H1 (cell line): ENCODE results near the gene ADH1B. TPM values are rescaled to one million over a fixed set of nuclear protein-coding genes. Genes with fewer than 3 reads are reported as not detected.

ENCODE experiments used
- CTCF ChIA-PET: fragments of 300-600 bp; sonication (Branson Sonifier 250); formaldehyde crosslinking; loops from one replicate; lab custom pipeline; 2021; ENCODE audit not compliant: partially characterized antibody; lab: Charles Lee
- POLR2A ChIA-PET: fragments of 300-600 bp; sonication (Branson Sonifier 250); formaldehyde crosslinking; loops from one replicate; lab custom pipeline; 2021; ENCODE audit warnings: inconsistent platforms; ENCODE audit not compliant: partially characterized antibody; lab: Charles Lee
- DNase-seq, 2 experiments: peaks; one replicate each; pipeline versions ENCODE4 v3.0.0 to v3.0.0-alpha.2; 2010 to 2022; ENCODE audit warnings: low spot score in 2 of 2, low read depth in 1 of 2, mixed read lengths in 1 of 2
- FAIRE-seq: peaks from 2 replicates; lab custom pipeline; 2011; peaks lifted over from hg19 to GRCh38; lab: Jason Lieb, UNC
- H2AFZ ChIP-seq: 2 replicates; pipeline ENCODE4 v1.8.1; 2012; ENCODE audit warnings: low read length, inconsistent platforms
- H2AK5ac ChIP-seq: 2 replicates; pipeline ENCODE4 v1.6.1; 2013; ENCODE audit warnings: low read depth, low read length
- H2BK120ac ChIP-seq: replicated peaks from 2 replicates; pipeline ENCODE3; 2013; ENCODE audit warnings: low read depth, low read length, inconsistent platforms
- H2BK12ac ChIP-seq: 2 replicates; pipeline ENCODE4 v1.6.1; 2013; ENCODE audit warnings: low read depth, low read length
- H2BK15ac ChIP-seq: 2 replicates; pipeline ENCODE4 v1.6.1; 2013; ENCODE audit warnings: low read length
- H2BK20ac ChIP-seq: 2 replicates; pipeline ENCODE4 v1.6.1; 2013; ENCODE audit warnings: low read length
- H2BK5ac ChIP-seq: 2 replicates; pipeline ENCODE4 v1.6.1; 2013; ENCODE audit warnings: low read depth, low read length
- H3K14ac ChIP-seq: 2 replicates; pipeline ENCODE4 v1.6.1; 2013; ENCODE audit warnings: inconsistent platforms; ENCODE audit not compliant: insufficient read length
- H3K18ac ChIP-seq: 2 replicates; pipeline ENCODE4 v1.6.1; 2013; ENCODE audit warnings: low read length; ENCODE audit errors: extremely low read depth
- H3K23ac ChIP-seq: 2 replicates; pipeline ENCODE4 v1.6.1; 2013; ENCODE audit warnings: inconsistent platforms; ENCODE audit not compliant: insufficient read length
- H3K23me2 ChIP-seq: 2 replicates; pipeline ENCODE4 v1.6.1; 2013; ENCODE audit warnings: low read depth, low read length
- H3K27ac ChIP-seq: 2 replicates; pipeline ENCODE4 v1.6.1; 2011; ENCODE audit warnings: low read depth, low read length, inconsistent platforms
- H3K27me3 ChIP-seq, 4 experiments: replicated peaks in 1 of 4; 1 replicate in 1 of 4; 2 replicates in 3 of 4; pipeline versions ENCODE4 v1.6.1 to v1.8.1; 2011 to 2013; ENCODE audit warnings: low read length in 3 of 4, mild to moderate bottlenecking in 3 of 4, inconsistent platforms in 2 of 4, mixed read lengths in 2 of 4, moderate library complexity in 1 of 4; ENCODE audit not compliant: control insufficient read depth in 3 of 4, insufficient read depth in 3 of 4; ENCODE audit errors: extremely low read depth in 1 of 4
- H3K36me3 ChIP-seq, 4 experiments: 2 replicates each; pipeline versions ENCODE4 v1.6.1 to v1.8.1; 2011 to 2013; ENCODE audit warnings: mild to moderate bottlenecking in 4 of 4, low read length in 3 of 4, moderate library complexity in 2 of 4, control low read depth in 1 of 4, inconsistent platforms in 1 of 4; ENCODE audit not compliant: insufficient read depth in 4 of 4, control insufficient read depth in 2 of 4
- H3K4ac ChIP-seq: replicated peaks from 2 replicates; pipeline ENCODE3; 2013; ENCODE audit warnings: low read length, low read depth, mixed read lengths, inconsistent platforms; ENCODE audit not compliant: insufficient read length
- H3K4me1 ChIP-seq, 4 experiments: replicated peaks in 1 of 4; 1 replicate in 1 of 4; 2 replicates in 3 of 4; pipeline versions ENCODE4 v1.6.1 to v1.8.1; 2011 to 2013; ENCODE audit warnings: low read length in 3 of 4, inconsistent platforms in 2 of 4, mixed read lengths in 1 of 4; ENCODE audit not compliant: insufficient read depth in 4 of 4, control insufficient read depth in 3 of 4
- H3K4me2 ChIP-seq, 2 experiments: 2 replicates each; pipeline versions ENCODE4 v1.6.1 to v1.8.1; 2011 to 2013; ENCODE audit warnings: low read depth in 2 of 2, low read length in 2 of 2, control low read depth in 1 of 2, inconsistent platforms in 1 of 2, mild to moderate bottlenecking in 1 of 2; ENCODE audit not compliant: insufficient read depth in 1 of 2
- H3K4me3 ChIP-seq, 4 experiments: fragments of 200-600, 300-600 bp in 1 of 4; sonication (generic), shearing (Covaris generic), sonication (Bioruptor Twin) in 1 of 4; 2 replicates each; pipeline versions ENCODE4 v1.5.1 to v1.8.1; 2011 to 2016; ENCODE audit warnings: low read length in 4 of 4, low read depth in 3 of 4, control low read depth in 2 of 4, inconsistent platforms in 2 of 4, mild to moderate bottlenecking in 2 of 4, mixed read lengths in 1 of 4, moderate library complexity in 1 of 4; ENCODE audit not compliant: insufficient read depth in 2 of 4; ENCODE audit errors: extremely low read depth in 1 of 4
- H3K56ac ChIP-seq: replicated peaks from 2 replicates; pipeline ENCODE3; 2013; ENCODE audit warnings: low read depth, mild to moderate bottlenecking, mixed read lengths, low read length, inconsistent platforms; ENCODE audit not compliant: insufficient read length
- H3K79me1 ChIP-seq: 2 replicates; pipeline ENCODE4 v1.6.1; 2013; ENCODE audit warnings: low read depth, low read length, control low read depth
- H3K79me2 ChIP-seq, 2 experiments: 2 replicates each; pipeline versions ENCODE4 v1.6.1 to v1.8.1; 2012 to 2013; ENCODE audit warnings: low read length in 2 of 2, mild to moderate bottlenecking in 2 of 2, inconsistent platforms in 1 of 2; ENCODE audit not compliant: insufficient read depth in 2 of 2, control insufficient read depth in 1 of 2
- H3K9ac ChIP-seq, 4 experiments: replicated peaks in 1 of 4; 1 replicate in 1 of 4; 2 replicates in 3 of 4; pipeline versions ENCODE4 v1.6.1 to v1.8.1; 2011 to 2013; ENCODE audit warnings: low read depth in 3 of 4, low read length in 3 of 4, control low read depth in 2 of 4, mild to moderate bottlenecking in 2 of 4, moderate library complexity in 2 of 4, inconsistent platforms in 1 of 4; ENCODE audit errors: extremely low read depth in 1 of 4
- H3K9me3 ChIP-seq, 2 experiments: 2 replicates each; pipeline versions ENCODE4 v1.6.1 to v1.8.1; 2012 to 2013; ENCODE audit warnings: mild to moderate bottlenecking in 2 of 2, moderate library complexity in 2 of 2, control low read depth in 1 of 2, inconsistent platforms in 1 of 2, low read depth in 1 of 2, low read length in 1 of 2, mixed read lengths in 1 of 2; ENCODE audit not compliant: insufficient read depth in 2 of 2
- H4K20me1 ChIP-seq, 2 experiments: replicated peaks in 1 of 2; 2 replicates each; pipeline versions ENCODE3 to v1.8.1; 2011 to 2013; ENCODE audit warnings: inconsistent platforms in 2 of 2, low read length in 2 of 2, mild to moderate bottlenecking in 1 of 2; ENCODE audit not compliant: insufficient read depth in 2 of 2, control insufficient read depth in 1 of 2
- H4K5ac ChIP-seq: 2 replicates; pipeline ENCODE4 v1.6.1; 2013; ENCODE audit warnings: low read length, low read depth, mixed read lengths, inconsistent platforms; ENCODE audit not compliant: insufficient read length
- H4K8ac ChIP-seq: 2 replicates; pipeline ENCODE4 v1.8.0; 2013; ENCODE audit warnings: mild to moderate bottlenecking, moderate library complexity, low read length, inconsistent platforms; ENCODE audit not compliant: insufficient read depth; ENCODE audit errors: extremely low read depth
- H4K91ac ChIP-seq: replicated peaks from 2 replicates; pipeline ENCODE3; 2013; ENCODE audit warnings: low read length, mixed read lengths, inconsistent platforms; ENCODE audit not compliant: insufficient read length
- WGBS, 2 experiments: shearing (Covaris generic) in 1 of 2; methylation state at CpG; one replicate each; pipeline versions ENCODE4 v1.1.6 to v1.1.7; 2013 to 2015; ENCODE audit warnings: low lambda C conversion rate in 2 of 2, mixed read lengths in 2 of 2, inconsistent platforms in 1 of 2, low coverage in 1 of 2, missing lambda C conversion rate in 1 of 2; ENCODE audit not compliant: insufficient replicate concordance in 2 of 2, insufficient coverage in 1 of 2, insufficient read length in 1 of 2; ENCODE audit errors: extremely low coverage in 1 of 2, missing lambda C conversion rate in 1 of 2; 5-methylcytosine and 5-hydroxymethylcytosine counted together
- polyA plus RNA-seq, 7 experiments: library from polyadenylated mRNA; depleted of rRNA in 3 of 7; stranded (reverse) in 5 of 7; unstranded in 2 of 7; fragments of >200 nt in 5 of 7; fragments of 200-250 nt in 2 of 7; gene quantifications; 1 replicate in 5 of 7; 2 replicates in 1 of 7; 4 replicates in 1 of 7; pipeline versions ENCODE4 v1.2.1 to v1.2.3, GENCODE V29; 2011 to 2013; ENCODE audit warnings: missing spikeins in 2 of 7, mixed read lengths in 2 of 7
- total RNA-seq: library from RNA; stranded (reverse); fragmentation: NEBNext Ultra II Directional; extraction: Animal tissue kit (Norgen Biotek cat#: 25700); gene quantifications from 2 replicates; pipeline ENCODE4 v1.2.1, GENCODE V29; 2021
- TF ChIP-seq, protein P1 (sequence below): fragments of 300-600 bp; sonication (generic); IDR thresholded peaks from 2 replicates; pipeline ENCODE4 v1.7.1; 2012; ENCODE audit warnings: low read length, moderate library complexity, mild to moderate bottlenecking, inconsistent platforms; ENCODE audit not compliant: insufficient replicate concordance

Gene ADH1B
- total and polyA plus RNA-seq, 2 of the 8 experiments (the other 6 are each of a cell fraction or from before 2014, with no cell fraction given) = not detected

GRCh38 chr4:99315839-99316238, 5.4 kb downstream of the ADH1B start:
- no peak overlapping the region for H4K8ac ChIP-seq
- no peak overlapping the region for H2BK12ac ChIP-seq
- H3K4me1 ChIP-seq = no peaks in the 10 kb centered on the region; a peak in 1 of 7 replicates
- no peak overlapping the region for H4K91ac ChIP-seq
- no peak overlapping the region for H2BK15ac ChIP-seq
- no peak overlapping the region for H3K27ac ChIP-seq
- no peak overlapping the region for H4K5ac ChIP-seq
- H3K23ac ChIP-seq = no peak overlapping the region
- H2BK120ac ChIP-seq = no peak overlapping the region
- no peak overlapping the region for H3K4ac ChIP-seq
- no peaks in the 10 kb centered on the region for H3K23me2 ChIP-seq
- CTCF ChIA-PET = no interaction called here
- no peak overlapping the region for H3K14ac ChIP-seq
- no peak overlapping the region for H2BK20ac ChIP-seq
- H3K79me1 ChIP-seq = no peaks in the 10 kb centered on the region
- no peak overlapping the region for H2AK5ac ChIP-seq
- H3K27me3 ChIP-seq = no peaks in the 10 kb centered on the region
- no peak overlapping the region for H3K4me2 ChIP-seq
- no peak overlapping the region for H3K9ac ChIP-seq
- H3K18ac ChIP-seq = no peak overlapping the region
- no peak for DNase-seq
- H2BK5ac ChIP-seq = no peak overlapping the region
- 85% methylated on average over 6 of the region's 6 CpGs; no CpG with 5 or more reads in 1 of the 2 experiments for WGBS, 2 experiments
- H3K36me3 ChIP-seq = no peaks in the 10 kb centered on the region
- H3K56ac ChIP-seq = no peak overlapping the region
- H2AFZ ChIP-seq = no peak overlapping the region
- FAIRE-seq = no peak
- H3K79me2 ChIP-seq = no peaks in the 10 kb centered on the region
- H3K4me3 ChIP-seq = no peak overlapping the region
- H3K9me3 ChIP-seq = no peaks in the 10 kb centered on the region
- POLR2A ChIA-PET = no interaction called here
- no peaks in the 10 kb centered on the region for H4K20me1 ChIP-seq
- TF ChIP-seq, protein P1, sequence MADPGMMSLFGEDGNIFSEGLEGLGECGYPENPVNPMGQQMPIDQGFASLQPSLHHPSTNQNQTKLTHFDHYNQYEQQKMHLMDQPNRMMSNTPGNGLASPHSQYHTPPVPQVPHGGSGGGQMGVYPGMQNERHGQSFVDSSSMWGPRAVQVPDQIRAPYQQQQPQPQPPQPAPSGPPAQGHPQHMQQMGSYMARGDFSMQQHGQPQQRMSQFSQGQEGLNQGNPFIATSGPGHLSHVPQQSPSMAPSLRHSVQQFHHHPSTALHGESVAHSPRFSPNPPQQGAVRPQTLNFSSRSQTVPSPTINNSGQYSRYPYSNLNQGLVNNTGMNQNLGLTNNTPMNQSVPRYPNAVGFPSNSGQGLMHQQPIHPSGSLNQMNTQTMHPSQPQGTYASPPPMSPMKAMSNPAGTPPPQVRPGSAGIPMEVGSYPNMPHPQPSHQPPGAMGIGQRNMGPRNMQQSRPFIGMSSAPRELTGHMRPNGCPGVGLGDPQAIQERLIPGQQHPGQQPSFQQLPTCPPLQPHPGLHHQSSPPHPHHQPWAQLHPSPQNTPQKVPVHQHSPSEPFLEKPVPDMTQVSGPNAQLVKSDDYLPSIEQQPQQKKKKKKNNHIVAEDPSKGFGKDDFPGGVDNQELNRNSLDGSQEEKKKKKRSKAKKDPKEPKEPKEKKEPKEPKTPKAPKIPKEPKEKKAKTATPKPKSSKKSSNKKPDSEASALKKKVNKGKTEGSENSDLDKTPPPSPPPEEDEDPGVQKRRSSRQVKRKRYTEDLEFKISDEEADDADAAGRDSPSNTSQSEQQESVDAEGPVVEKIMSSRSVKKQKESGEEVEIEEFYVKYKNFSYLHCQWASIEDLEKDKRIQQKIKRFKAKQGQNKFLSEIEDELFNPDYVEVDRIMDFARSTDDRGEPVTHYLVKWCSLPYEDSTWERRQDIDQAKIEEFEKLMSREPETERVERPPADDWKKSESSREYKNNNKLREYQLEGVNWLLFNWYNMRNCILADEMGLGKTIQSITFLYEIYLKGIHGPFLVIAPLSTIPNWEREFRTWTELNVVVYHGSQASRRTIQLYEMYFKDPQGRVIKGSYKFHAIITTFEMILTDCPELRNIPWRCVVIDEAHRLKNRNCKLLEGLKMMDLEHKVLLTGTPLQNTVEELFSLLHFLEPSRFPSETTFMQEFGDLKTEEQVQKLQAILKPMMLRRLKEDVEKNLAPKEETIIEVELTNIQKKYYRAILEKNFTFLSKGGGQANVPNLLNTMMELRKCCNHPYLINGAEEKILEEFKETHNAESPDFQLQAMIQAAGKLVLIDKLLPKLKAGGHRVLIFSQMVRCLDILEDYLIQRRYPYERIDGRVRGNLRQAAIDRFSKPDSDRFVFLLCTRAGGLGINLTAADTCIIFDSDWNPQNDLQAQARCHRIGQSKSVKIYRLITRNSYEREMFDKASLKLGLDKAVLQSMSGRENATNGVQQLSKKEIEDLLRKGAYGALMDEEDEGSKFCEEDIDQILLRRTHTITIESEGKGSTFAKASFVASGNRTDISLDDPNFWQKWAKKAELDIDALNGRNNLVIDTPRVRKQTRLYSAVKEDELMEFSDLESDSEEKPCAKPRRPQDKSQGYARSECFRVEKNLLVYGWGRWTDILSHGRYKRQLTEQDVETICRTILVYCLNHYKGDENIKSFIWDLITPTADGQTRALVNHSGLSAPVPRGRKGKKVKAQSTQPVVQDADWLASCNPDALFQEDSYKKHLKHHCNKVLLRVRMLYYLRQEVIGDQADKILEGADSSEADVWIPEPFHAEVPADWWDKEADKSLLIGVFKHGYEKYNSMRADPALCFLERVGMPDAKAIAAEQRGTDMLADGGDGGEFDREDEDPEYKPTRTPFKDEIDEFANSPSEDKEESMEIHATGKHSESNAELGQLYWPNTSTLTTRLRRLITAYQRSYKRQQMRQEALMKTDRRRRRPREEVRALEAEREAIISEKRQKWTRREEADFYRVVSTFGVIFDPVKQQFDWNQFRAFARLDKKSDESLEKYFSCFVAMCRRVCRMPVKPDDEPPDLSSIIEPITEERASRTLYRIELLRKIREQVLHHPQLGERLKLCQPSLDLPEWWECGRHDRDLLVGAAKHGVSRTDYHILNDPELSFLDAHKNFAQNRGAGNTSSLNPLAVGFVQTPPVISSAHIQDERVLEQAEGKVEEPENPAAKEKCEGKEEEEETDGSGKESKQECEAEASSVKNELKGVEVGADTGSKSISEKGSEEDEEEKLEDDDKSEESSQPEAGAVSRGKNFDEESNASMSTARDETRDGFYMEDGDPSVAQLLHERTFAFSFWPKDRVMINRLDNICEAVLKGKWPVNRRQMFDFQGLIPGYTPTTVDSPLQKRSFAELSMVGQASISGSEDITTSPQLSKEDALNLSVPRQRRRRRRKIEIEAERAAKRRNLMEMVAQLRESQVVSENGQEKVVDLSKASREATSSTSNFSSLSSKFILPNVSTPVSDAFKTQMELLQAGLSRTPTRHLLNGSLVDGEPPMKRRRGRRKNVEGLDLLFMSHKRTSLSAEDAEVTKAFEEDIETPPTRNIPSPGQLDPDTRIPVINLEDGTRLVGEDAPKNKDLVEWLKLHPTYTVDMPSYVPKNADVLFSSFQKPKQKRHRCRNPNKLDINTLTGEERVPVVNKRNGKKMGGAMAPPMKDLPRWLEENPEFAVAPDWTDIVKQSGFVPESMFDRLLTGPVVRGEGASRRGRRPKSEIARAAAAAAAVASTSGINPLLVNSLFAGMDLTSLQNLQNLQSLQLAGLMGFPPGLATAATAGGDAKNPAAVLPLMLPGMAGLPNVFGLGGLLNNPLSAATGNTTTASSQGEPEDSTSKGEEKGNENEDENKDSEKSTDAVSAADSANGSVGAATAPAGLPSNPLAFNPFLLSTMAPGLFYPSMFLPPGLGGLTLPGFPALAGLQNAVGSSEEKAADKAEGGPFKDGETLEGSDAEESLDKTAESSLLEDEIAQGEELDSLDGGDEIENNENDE = no peak
